Right lobe of liver (tissue), 6 donors: ENCODE results near the gene NDUFA3. TPM values are rescaled to one million over a fixed set of nuclear protein-coding genes. Genes with fewer than 3 reads are reported as not detected.

Source experiments
- ATAC-seq, 4 donors: fragments of 200-7000 bp; cut with Tn5 transposase; one replicate each; pipeline ENCODE4 v1.9.1; 2020; ENCODE audit warnings: mild to moderate bottlenecking in 4 of 4, moderate library complexity in 4 of 4
- DNase-seq, 3 donors: peaks; one replicate each; pipeline ENCODE4 v3.0.0-alpha.2; 2020
- H3K27ac ChIP-seq, 3 donors: fragments of 200-600 bp; one replicate each; pipeline ENCODE4 v1.8.0; 2022
- H3K27me3 ChIP-seq, 2 donors: fragments of 200-600 bp; one replicate each; pipeline ENCODE4 v1.8.0; 2022
- H3K36me3 ChIP-seq, 4 donors: fragments of 200-600 bp; sonication (generic) in 1 of 4; one replicate each; pipeline versions ENCODE4 v1.5.1 to v1.8.0; 2017 to 2022; ENCODE audit warnings: control low read depth in 1 of 4
- H3K4me1 ChIP-seq, 4 donors: fragments of 200-600 bp; sonication (generic) in 1 of 4; one replicate each; pipeline versions ENCODE4 v1.5.1 to v1.8.0; 2017 to 2022; ENCODE audit warnings: control low read depth in 1 of 4
- H3K4me3 ChIP-seq, 3 donors: fragments of 200-600 bp; one replicate each; pipeline ENCODE4 v1.8.0; 2022
- H3K9me3 ChIP-seq, 4 donors: fragments of 200-600 bp; sonication (generic) in 1 of 4; one replicate each; pipeline versions ENCODE4 v1.5.1 to v1.8.0; 2017 to 2022; ENCODE audit warnings: control low read depth in 1 of 4
- POLR2A ChIP-seq: fragments of 450-650 bp; IDR thresholded peaks from one replicate; pipeline ENCODE4 v1.6.1; 2017; ENCODE audit warnings: antibody characterized with exemption, mild to moderate bottlenecking
- WGBS: methylation state at CpG from one replicate; pipeline ENCODE4 v1.1.6; 2018; ENCODE audit warnings: low coverage, low lambda C conversion rate; ENCODE audit not compliant: insufficient coverage; ENCODE audit errors: missing lambda C conversion rate; 5-methylcytosine and 5-hydroxymethylcytosine counted together
- intact Hi-C, 2 donors: fragments of 100-400 bp; cut with DNase I; formaldehyde crosslinking; loops; one replicate each; pipeline versions ENCODE4 v1.11.2 to v1.14.1; 2022
- total RNA-seq, 6 experiments: library from RNA; depleted of rRNA in 2 of 6; stranded (reverse); fragments of >200 nt in 2 of 6; fragmentation: NEBNext Ultra II Directional in 3 of 6; extraction: Animal tissue kit (Norgen Biotek cat#: 25700) in 3 of 6; gene quantifications; one replicate each; pipeline versions ENCODE4 v1.1.0 to v1.2.4, GENCODE V29; 2016 to 2023
- TF ChIP-seq, protein P1 (sequence below), 4 donors: fragments of 200-600 bp in 3 of 4; fragments of 450-650 bp in 1 of 4; IDR thresholded peaks; one replicate each; pipeline versions ENCODE4 v1.5.1 to v1.8.0; 2016 to 2022; ENCODE audit warnings: antibody characterized with exemption in 4 of 4, mild to moderate bottlenecking in 2 of 4
- donor health status: DM: no; HTN: yes; CAD: no.
- donor health status: DM: no; HTN: no; CAD: no.
- donor health status: DM: no; HTN: no; CAD: no.
- donor health status: DM: no; HTN: yes; CAD: no.
- donor health status: DM: no; HTN: yes; CAD: no.

Gene NDUFA3
- total RNA-seq, 6 experiments from 2014 or later = 29.2 to 77.3 (median 70.1) TPM

DNA sequence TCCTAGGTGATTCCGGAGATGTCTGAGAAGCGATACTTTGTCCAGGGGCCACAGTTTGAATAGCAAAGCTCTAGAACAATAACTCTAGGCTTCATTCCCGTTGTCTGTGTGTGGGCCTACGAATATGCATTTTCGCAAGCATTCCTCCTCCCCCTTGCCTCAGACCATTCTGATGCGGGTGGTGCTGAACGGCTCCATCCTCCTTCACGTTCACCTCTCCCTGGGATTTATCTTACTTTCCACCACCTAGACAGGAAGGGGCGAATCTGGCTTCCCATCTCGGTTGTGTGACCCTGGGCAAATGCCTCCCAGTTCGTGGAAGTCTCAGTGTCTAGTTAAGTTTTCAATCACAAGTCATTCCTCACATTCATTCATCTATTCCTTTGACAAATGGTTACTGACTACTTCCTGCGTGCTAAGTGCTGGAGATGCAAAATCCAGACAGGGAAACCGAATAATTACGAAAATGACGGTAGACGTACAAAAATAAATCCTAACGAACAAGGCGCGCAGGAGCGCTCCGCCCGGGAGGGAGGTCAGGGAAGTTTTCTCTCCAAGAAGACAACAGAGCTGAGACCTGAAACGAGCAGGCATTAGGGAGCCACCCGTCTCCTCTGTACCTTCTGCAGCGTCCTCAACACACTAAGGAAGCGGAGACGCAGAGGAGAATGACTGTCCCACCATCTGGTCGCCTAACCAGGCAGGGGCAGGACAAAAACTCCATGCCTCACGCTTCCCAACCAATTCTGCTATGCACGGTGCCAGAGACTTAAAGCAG is 33.6 kb downstream of the NDUFA3 start:
- DNase-seq (no peak), ATAC-seq (peak in 1 of 4 donors; percentile 1)
- no peak for TF ChIP-seq POLR2A
- TF ChIP-seq, protein P1, sequence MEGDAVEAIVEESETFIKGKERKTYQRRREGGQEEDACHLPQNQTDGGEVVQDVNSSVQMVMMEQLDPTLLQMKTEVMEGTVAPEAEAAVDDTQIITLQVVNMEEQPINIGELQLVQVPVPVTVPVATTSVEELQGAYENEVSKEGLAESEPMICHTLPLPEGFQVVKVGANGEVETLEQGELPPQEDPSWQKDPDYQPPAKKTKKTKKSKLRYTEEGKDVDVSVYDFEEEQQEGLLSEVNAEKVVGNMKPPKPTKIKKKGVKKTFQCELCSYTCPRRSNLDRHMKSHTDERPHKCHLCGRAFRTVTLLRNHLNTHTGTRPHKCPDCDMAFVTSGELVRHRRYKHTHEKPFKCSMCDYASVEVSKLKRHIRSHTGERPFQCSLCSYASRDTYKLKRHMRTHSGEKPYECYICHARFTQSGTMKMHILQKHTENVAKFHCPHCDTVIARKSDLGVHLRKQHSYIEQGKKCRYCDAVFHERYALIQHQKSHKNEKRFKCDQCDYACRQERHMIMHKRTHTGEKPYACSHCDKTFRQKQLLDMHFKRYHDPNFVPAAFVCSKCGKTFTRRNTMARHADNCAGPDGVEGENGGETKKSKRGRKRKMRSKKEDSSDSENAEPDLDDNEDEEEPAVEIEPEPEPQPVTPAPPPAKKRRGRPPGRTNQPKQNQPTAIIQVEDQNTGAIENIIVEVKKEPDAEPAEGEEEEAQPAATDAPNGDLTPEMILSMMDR (IDR thresholded peaks at IDR 0.05) = no peak
- intact Hi-C loops = no loop called here
- Histone ChIP-seq H3K27me3 (no peaks in the 10 kb centered on the region), H3K9me3 (no peaks in the 10 kb centered on the region), H3K4me3 (peak overlapping the region; percentile 51 to 61 (median 57)), H3K36me3 (peaks cover 0 to 8% (median 2%) of the 10 kb centered on the region in 4 donors), H3K27ac (peak overlapping the region in 1 of 3 donors; percentile 25), H3K4me1 (peaks cover 0 to 22% (median 7%) of the 10 kb centered on the region in 4 donors)
- WGBS = 2% methylated on average over 30 of the region's 30 CpGs

- H3K27ac ChIP-seq = peak overlapping the region; percentile 83 to 88 (median 84)
- 0% methylated on average over 30 of the region's 46 CpGs for WGBS
- DNase-seq = peak; percentile 99 to 100 (median 100)
Observed at GRCh38 chr19:54136864-54137698, 34.4 kb downstream of the NDUFA3 start.

DNA sequence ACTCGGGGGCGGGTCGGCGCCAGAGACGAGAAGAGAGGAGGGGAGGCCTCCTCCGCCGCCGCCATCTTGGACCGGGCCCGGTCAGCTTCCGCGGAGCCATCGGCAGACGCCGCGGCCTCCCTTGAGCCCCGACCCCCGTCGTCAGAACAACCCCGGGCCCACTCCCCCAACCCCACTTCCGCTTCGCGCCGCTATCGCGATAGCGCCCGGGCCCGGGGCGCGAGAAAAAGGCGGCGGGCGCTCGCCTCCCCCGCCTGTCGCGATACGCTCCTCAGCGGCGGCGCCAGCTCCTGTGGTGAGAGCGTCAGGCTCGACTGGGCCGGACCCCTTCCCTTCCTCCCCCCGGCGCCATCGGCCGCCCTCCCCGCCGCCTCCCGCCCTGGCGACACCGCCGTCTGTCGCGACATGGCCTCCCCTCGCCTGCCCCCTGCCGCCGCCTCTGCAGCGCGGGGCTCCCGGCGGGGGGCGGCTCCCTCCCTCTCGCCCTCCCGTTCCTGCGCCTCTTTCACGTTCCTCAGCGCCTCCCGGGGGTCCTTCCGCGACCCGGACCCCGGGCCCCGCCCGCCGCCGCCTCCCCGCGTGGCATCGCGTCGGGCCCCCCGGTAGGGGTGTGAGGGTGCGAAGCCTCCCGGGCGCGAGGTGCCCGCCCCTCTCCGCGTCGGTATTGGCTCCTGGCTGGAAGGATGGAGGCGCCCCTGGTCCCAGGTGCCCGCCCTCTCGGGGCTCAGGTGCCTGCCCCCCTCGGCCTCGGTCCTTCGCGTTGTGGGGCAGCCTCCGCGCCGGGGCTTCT is 35.2 kb downstream of the NDUFA3 start, which contains the start of gene CNOT3:
Gene CNOT3 (plus strand): TSS at position 64 of the 790 bp plus-strand sequence. CDS start 5,217 bp downstream, outside the sequence.
- peak within 1 kb of the TSS; percentile 94 to 98 (median 97) for H3K4me3 ChIP-seq
- H3K27ac ChIP-seq = peak within 1 kb of the TSS; percentile 83 to 88 (median 84)
- TF ChIP-seq, protein P1 (IDR thresholded peaks at IDR 0.05) = no peak
- peak; percentile 65 for TF ChIP-seq POLR2A
- DNase-seq (no peak), ATAC-seq (no peak)
- peaks cover 0 to 22% (median 7%) of the 10 kb centered on the region in 4 donors for H3K4me1 ChIP-seq
- no peaks in the 10 kb centered on the region for H3K27me3 ChIP-seq
- H3K36me3 ChIP-seq = peaks cover 0 to 5% (median 3%) of the 10 kb centered on the region in 4 donors
- no peaks in the 10 kb centered on the region for H3K9me3 ChIP-seq
- intact Hi-C loops = no loop called here
- 2% methylated on average over 35 of the region's 103 CpGs for WGBS

More at GRCh38 chr19:54136864-54137698, 34.4 kb downstream of the NDUFA3 start:
- peaks cover 0 to 2% (median 0%) of the 10 kb centered on the region in 4 donors for H3K36me3 ChIP-seq
- peaks cover 0 to 22% (median 7%) of the 10 kb centered on the region in 4 donors for H3K4me1 ChIP-seq
- intact Hi-C loops = no loop called here
- H3K9me3 ChIP-seq = no peaks in the 10 kb centered on the region
- no peaks in the 10 kb centered on the region for H3K27me3 ChIP-seq
- ATAC-seq = peak; percentile 84 to 92 (median 88)
- peak overlapping the region; percentile 94 to 98 (median 97) for H3K4me3 ChIP-seq
- TF ChIP-seq, protein P1 (IDR thresholded peaks at IDR 0.05) = no peak
- TF ChIP-seq POLR2A = peak; percentile 83
